GM12878 (cell line): Measurements from ENCODE around the gene SORCS2. TPM values are rescaled to one million over a fixed set of nuclear protein-coding genes. Genes with fewer than 3 reads are reported as not detected.

ENCODE experiments used
- ATAC-seq: fragments of 200-7000 bp; cut with Tn5 transposase; 3 replicates; pipeline ENCODE4 v1.9.1; 2020; ENCODE audit warnings: mild to moderate bottlenecking, moderate library complexity
- BruUV-seq: library from RNA; stranded (reverse); fragments of 400-500 nt; replicated peaks from 2 replicates; lab custom pipeline; 2021; lab: Mats Ljungman, UMichigan
- CTCF ChIA-PET: fragments of 300-600 bp; sonication (Branson Sonifier 250); formaldehyde crosslinking; extraction: SDS; loops from one replicate; lab custom pipeline; 2021; ENCODE audit warnings: inconsistent platforms; lab: Yijun Ruan, JAX
- POLR2A ChIA-PET: fragments of 350-600 bp; formaldehyde crosslinking; extraction: SDS; loops from one replicate; lab custom pipeline; 2021; ENCODE audit warnings: inconsistent platforms; lab: Charles Lee
- RAD21 ChIA-PET: fragments of 300-600 bp; sonication (Branson Sonifier 250); formaldehyde crosslinking; loops from one replicate; lab custom pipeline; 2023; ENCODE audit warnings: antibody characterized with exemption; ENCODE audit not compliant: unreplicated experiment; lab: Charles Lee
- SMC1A ChIA-PET: fragments of 300-600 bp; sonication (Branson Sonifier 250); formaldehyde crosslinking; loops from one replicate; lab custom pipeline; 2023; ENCODE audit not compliant: unreplicated experiment, uncharacterized antibody; lab: Charles Lee
- DNase-seq: peaks from one replicate; pipeline ENCODE4 v3.0.0-alpha.2; 2011; ENCODE audit warnings: low read depth, low spot score
- FAIRE-seq: peaks from 3 replicates; lab custom pipeline; 2011; peaks lifted over from hg19 to GRCh38; lab: Jason Lieb, UNC
- H2AFZ ChIP-seq: 2 replicates; pipeline ENCODE4 v1.6.0; 2011; ENCODE audit warnings: low read depth, low read length, control low read depth; ENCODE audit not compliant: control insufficient read depth
- H3K27ac ChIP-seq: 2 replicates; pipeline ENCODE4 v1.5.1; 2011; ENCODE audit warnings: control low read depth; ENCODE audit not compliant: control insufficient read depth, insufficient read depth
- H3K27me3 ChIP-seq, 2 experiments: replicated peaks in 1 of 2; 2 replicates each; pipeline versions ENCODE4 v1.6.0 to v1.6.1; 2011; ENCODE audit warnings: low read length in 1 of 2; ENCODE audit not compliant: control insufficient read depth in 2 of 2, insufficient read depth in 2 of 2
- H3K36me3 ChIP-seq, 2 experiments: 2 replicates each; pipeline ENCODE4 v1.5.1; 2011; ENCODE audit warnings: low read length in 1 of 2; ENCODE audit not compliant: control insufficient read depth in 2 of 2, insufficient read depth in 2 of 2
- H3K4me1 ChIP-seq: 2 replicates; pipeline ENCODE4 v1.6.1; 2011; ENCODE audit warnings: mild to moderate bottlenecking, low read length, moderate library complexity, mixed read lengths; ENCODE audit not compliant: control insufficient read depth, insufficient read depth
- H3K4me2 ChIP-seq: 2 replicates; pipeline ENCODE4 v1.6.0; 2011; ENCODE audit warnings: control low read depth; ENCODE audit not compliant: control insufficient read depth, insufficient read depth
- H3K4me3 ChIP-seq: fragments of 200-600 bp; sonication (generic); 2 replicates; pipeline ENCODE4 v1.5.1; 2016
- H3K79me2 ChIP-seq: 2 replicates; pipeline ENCODE4 v1.6.0; 2011; ENCODE audit warnings: low read length; ENCODE audit not compliant: control insufficient read depth, insufficient read depth
- H3K9ac ChIP-seq: 2 replicates; pipeline ENCODE4 v1.8.0; 2011; ENCODE audit warnings: low read length, control low read depth, mixed read lengths; ENCODE audit not compliant: control insufficient read depth, insufficient read depth
- H3K9me3 ChIP-seq: replicated peaks from 3 replicates; pipeline ENCODE4 v1.5.1; 2011; ENCODE audit warnings: mild to moderate bottlenecking, low read length; ENCODE audit not compliant: control insufficient read depth, insufficient read depth
- H4K20me1 ChIP-seq: 2 replicates; pipeline ENCODE4 v1.6.0; 2011; ENCODE audit not compliant: control insufficient read depth, insufficient read depth
- BACH1 ChIP-seq: fragments of 450-650 bp; IDR thresholded peaks from 2 replicates; pipeline ENCODE4 v1.6.1; 2017; ENCODE audit warnings: mild to moderate bottlenecking, borderline replicate concordance
- HDAC2 ChIP-seq: fragments of 200-600 bp; sonication (generic); IDR thresholded peaks from 2 replicates; pipeline ENCODE4 v1.6.1; 2017
- IRF5 ChIP-seq: fragments of 450-650 bp; IDR thresholded peaks from 2 replicates; pipeline ENCODE4 v1.6.1; 2017; ENCODE audit warnings: borderline replicate concordance
- MTA2 ChIP-seq: fragments of 450-650 bp; IDR thresholded peaks from 2 replicates; pipeline ENCODE4 v1.6.1; 2016; ENCODE audit warnings: low read depth, mild to moderate bottlenecking, moderate library complexity
- NFXL1 ChIP-seq: fragments of 450-650 bp; IDR thresholded peaks from 2 replicates; pipeline ENCODE4 v1.6.1; 2017; ENCODE audit warnings: antibody characterized with exemption, mild to moderate bottlenecking, borderline replicate concordance
- STAT1 ChIP-seq: fragments of 450-650 bp; conservative IDR thresholded peaks from 2 replicates; pipeline ENCODE4 v1.6.1; 2014; ENCODE audit warnings: antibody characterized with exemption, mild to moderate bottlenecking
- ZNF24 ChIP-seq: fragments of 450-650 bp; IDR thresholded peaks from 2 replicates; pipeline ENCODE4 v1.6.1; 2017; ENCODE audit warnings: antibody characterized with exemption, mild to moderate bottlenecking
- WGBS: methylation state at CpG from one replicate; pipeline ENCODE4 v1.1.6; 2016; ENCODE audit warnings: low lambda C conversion rate; ENCODE audit not compliant: insufficient replicate concordance, insufficient coverage; ENCODE audit errors: missing lambda C conversion rate; 5-methylcytosine and 5-hydroxymethylcytosine counted together
- in situ Hi-C: fragments of 300-500 bp; cut with MboI; formaldehyde crosslinking; loops from 9 replicates; pipeline ENCODE4 v1.14.3; 2018; ENCODE audit warnings: mixed read lengths
- intact Hi-C: fragments of 100-400 bp; cut with micrococcal nuclease; formaldehyde crosslinking; loops from one replicate; pipeline ENCODE4 v1.14.2; 2022; ENCODE audit not compliant: unreplicated experiment
- polyA plus RNA-seq, 11 experiments: library from polyadenylated mRNA; depleted of rRNA in 4 of 11; unstranded in 6 of 11; stranded (reverse) in 5 of 11; fragments of >200 nt; fragmentation: Nextera tagmentation in 4 of 11; fragmentation: Illumina TruSeq in 1 of 11; extraction: Ambion mirVana in 4 of 11; extraction: Trizol in 1 of 11; gene quantifications; 1 replicate in 1 of 11; 2 replicates in 10 of 11; pipeline versions ENCODE4 v1.2.1 to v1.2.3, GENCODE V29; 2011 to 2016; ENCODE audit warnings: inconsistent platforms in 2 of 11, missing spikeins in 2 of 11, low read depth in 1 of 11
- total RNA-seq, 4 experiments: library from RNA; depleted of rRNA in 3 of 4; stranded (reverse); fragments of >200 nt in 3 of 4; fragmentation: Illumina TruSeq in 1 of 4; extraction: Trizol in 1 of 4; gene quantifications; 2 replicates each; pipeline versions ENCODE4 v1.2.1 to v1.2.3, GENCODE V29; 2013 to 2021
- TF ChIP-seq, protein P1 (sequence below): fragments of 450-650 bp; IDR thresholded peaks from 2 replicates; pipeline ENCODE4 v1.6.1; 2017; ENCODE audit warnings: mild to moderate bottlenecking, moderate library complexity

Gene SORCS2
- total and polyA plus RNA-seq, 10 of the 15 experiments (the other 5 are each of a cell fraction or from before 2014, with no cell fraction given), result 0.01 to 0.15 (median 0.05) TPM; not detected in 5

- TF ChIP-seq HDAC2, result no peak
- TF ChIP-seq NFXL1, result no peak
Observed at GRCh38 chr4:7299010-7299907, 106.9 kb downstream of the SORCS2 start (continued).

DNA sequence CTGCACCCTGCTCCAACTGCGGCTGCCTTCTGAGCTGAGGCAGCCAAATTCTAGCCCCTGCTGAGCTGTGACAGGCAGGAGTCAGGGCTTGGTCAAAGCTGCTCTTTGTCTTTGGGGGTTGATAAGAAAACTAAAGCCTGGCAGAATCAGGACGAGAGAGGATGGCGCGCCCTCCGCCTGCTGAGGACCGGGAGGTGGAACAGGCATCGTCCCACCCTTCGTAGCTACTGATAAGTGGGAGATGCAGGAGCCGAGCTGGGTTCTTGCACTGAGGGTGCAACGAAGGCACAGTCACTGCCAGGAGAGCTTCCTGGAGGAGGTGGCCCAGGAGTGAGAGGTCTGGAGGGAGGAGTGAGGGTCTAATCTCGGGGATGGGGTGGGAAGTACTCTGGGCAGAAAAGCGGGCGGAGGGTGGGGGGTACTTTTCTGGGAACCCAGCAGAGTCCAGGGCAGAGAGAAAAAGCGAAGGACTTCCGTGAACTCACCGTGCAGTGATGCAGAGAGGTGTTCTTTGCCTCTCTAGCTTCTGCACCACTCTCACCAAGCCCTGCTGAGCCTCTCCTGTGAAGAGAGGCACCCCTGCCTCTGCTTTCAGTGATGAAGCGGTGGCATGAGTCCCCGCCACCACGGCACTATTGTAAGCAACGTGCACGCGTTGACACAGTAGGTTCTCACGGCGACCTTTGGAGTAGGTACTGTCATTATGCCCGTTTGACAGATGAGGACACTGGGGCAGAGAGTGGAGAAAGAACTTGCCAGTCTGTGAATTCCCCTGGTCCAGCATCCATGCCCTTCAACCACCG lies 107.8 kb downstream of the SORCS2 start:
- H3K4me2 ChIP-seq, result no peak overlapping the region
- FAIRE-seq, result no peak
- TF ChIP-seq BACH1 (no peak), MTA2 (no peak), STAT1 (no peak), ZNF24 (no peak), IRF5 (no peak)
- TF ChIP-seq, protein P1, sequence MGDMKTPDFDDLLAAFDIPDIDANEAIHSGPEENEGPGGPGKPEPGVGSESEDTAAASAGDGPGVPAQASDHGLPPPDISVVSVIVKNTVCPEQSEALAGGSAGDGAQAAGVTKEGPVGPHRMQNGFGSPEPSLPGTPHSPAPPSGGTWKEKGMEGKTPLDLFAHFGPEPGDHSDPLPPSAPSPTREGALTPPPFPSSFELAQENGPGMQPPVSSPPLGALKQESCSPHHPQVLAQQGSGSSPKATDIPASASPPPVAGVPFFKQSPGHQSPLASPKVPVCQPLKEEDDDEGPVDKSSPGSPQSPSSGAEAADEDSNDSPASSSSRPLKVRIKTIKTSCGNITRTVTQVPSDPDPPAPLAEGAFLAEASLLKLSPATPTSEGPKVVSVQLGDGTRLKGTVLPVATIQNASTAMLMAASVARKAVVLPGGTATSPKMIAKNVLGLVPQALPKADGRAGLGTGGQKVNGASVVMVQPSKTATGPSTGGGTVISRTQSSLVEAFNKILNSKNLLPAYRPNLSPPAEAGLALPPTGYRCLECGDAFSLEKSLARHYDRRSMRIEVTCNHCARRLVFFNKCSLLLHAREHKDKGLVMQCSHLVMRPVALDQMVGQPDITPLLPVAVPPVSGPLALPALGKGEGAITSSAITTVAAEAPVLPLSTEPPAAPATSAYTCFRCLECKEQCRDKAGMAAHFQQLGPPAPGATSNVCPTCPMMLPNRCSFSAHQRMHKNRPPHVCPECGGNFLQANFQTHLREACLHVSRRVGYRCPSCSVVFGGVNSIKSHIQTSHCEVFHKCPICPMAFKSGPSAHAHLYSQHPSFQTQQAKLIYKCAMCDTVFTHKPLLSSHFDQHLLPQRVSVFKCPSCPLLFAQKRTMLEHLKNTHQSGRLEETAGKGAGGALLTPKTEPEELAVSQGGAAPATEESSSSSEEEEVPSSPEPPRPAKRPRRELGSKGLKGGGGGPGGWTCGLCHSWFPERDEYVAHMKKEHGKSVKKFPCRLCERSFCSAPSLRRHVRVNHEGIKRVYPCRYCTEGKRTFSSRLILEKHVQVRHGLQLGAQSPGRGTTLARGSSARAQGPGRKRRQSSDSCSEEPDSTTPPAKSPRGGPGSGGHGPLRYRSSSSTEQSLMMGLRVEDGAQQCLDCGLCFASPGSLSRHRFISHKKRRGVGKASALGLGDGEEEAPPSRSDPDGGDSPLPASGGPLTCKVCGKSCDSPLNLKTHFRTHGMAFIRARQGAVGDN, result no peak
- no peaks in the 10 kb centered on the region for H3K9me3 ChIP-seq
- BruUV-seq, result no TSS peak
- ATAC-seq, result no peak
- H3K79me2 ChIP-seq, result no peaks in the 10 kb centered on the region
- H3K27ac ChIP-seq, result no peak overlapping the region
- ChIA-PET POLR2A (no interaction called here), CTCF (no interaction called here), RAD21 (no interaction called here), SMC1A (no interaction called here)
- no peak for DNase-seq
- WGBS, result 58% methylated on average over 19 of the region's 26 CpGs
- H2AFZ ChIP-seq, result no peak overlapping the region
- peaks cover 0 to 4% of the 10 kb centered on the region in 2 experiments; a peak in 2 of 4 replicates for H3K27me3 ChIP-seq
- H3K36me3 ChIP-seq, result no peaks in the 10 kb centered on the region
- H4K20me1 ChIP-seq, result no peaks in the 10 kb centered on the region
- H3K4me1 ChIP-seq, result no peaks in the 10 kb centered on the region
- H3K9ac ChIP-seq, result no peak overlapping the region
- H3K4me3 ChIP-seq, result no peak overlapping the region
- in situ Hi-C loops, result no loop called here
- intact Hi-C loops, result no loop called here
